Liver (tissue), 9 donors: ENCODE measurements around the gene DRD4. TPM values are rescaled to one million over a fixed set of nuclear protein-coding genes. Genes with fewer than 3 reads are reported as not detected.
"Not testable (repeated sequence)": the region's sequence is repeated elsewhere in the genome, so short reads cannot be mapped to it uniquely, and the experiment has no call there.

Source experiments
- DNase-seq: peaks from one replicate; pipeline ENCODE4 v3.0.0-alpha.2; 2017; ENCODE audit warnings: low spot score
- H3K27ac ChIP-seq, 2 donors: one replicate each; pipeline ENCODE4 v1.7.0; 2013; ENCODE audit warnings: inconsistent platforms in 2 of 2, low read length in 2 of 2, control low read depth in 1 of 2, low read depth in 1 of 2, mild to moderate bottlenecking in 1 of 2
- H3K27me3 ChIP-seq, 4 donors: one replicate each; pipeline versions ENCODE4 v1.6.1 to v1.7.0; 2013; ENCODE audit warnings: low read length in 3 of 4, inconsistent platforms in 1 of 4, mild to moderate bottlenecking in 1 of 4, moderate library complexity in 1 of 4; ENCODE audit not compliant: control insufficient read depth in 4 of 4, insufficient read depth in 4 of 4
- H3K36me3 ChIP-seq, 4 donors: one replicate each; pipeline versions ENCODE4 v1.6.1 to v1.7.0; 2013; ENCODE audit warnings: low read length in 3 of 4, mild to moderate bottlenecking in 3 of 4, low read depth in 1 of 4, moderate library complexity in 1 of 4; ENCODE audit not compliant: control insufficient read depth in 4 of 4, insufficient read depth in 3 of 4
- H3K4me1 ChIP-seq, 4 donors: one replicate each; pipeline versions ENCODE4 v1.6.1 to v1.7.0; 2013; ENCODE audit warnings: low read length in 3 of 4, mild to moderate bottlenecking in 3 of 4, moderate library complexity in 1 of 4; ENCODE audit not compliant: control insufficient read depth in 4 of 4, insufficient read depth in 4 of 4
- H3K4me3 ChIP-seq, 3 donors: one replicate each; pipeline versions ENCODE4 v1.6.1 to v1.7.0; 2013; ENCODE audit warnings: low read length in 3 of 3, control low read depth in 1 of 3, low read depth in 1 of 3, mild to moderate bottlenecking in 1 of 3
- H3K9ac ChIP-seq, 2 donors: one replicate each; pipeline ENCODE4 v1.7.0; 2013; ENCODE audit warnings: low read length in 2 of 2, mild to moderate bottlenecking in 2 of 2, moderate library complexity in 2 of 2, control low read depth in 1 of 2, low read depth in 1 of 2
- H3K9me3 ChIP-seq, 4 donors: one replicate each; pipeline versions ENCODE4 v1.6.1 to v1.7.0; 2013; ENCODE audit warnings: low read length in 3 of 4; ENCODE audit not compliant: control insufficient read depth in 4 of 4
- ATF3 ChIP-seq: IDR thresholded peaks from 2 replicates; pipeline ENCODE4 v1.6.1; 2016; ENCODE audit warnings: antibody characterized with exemption
- CTCF ChIP-seq: fragments of 150-350 bp; IDR thresholded peaks from 2 replicates; pipeline ENCODE4 v1.5.1; 2017; ENCODE audit warnings: improper control_type of control experiment, low read depth, low read length; ENCODE audit not compliant: missing input control
- FOXA1 ChIP-seq: IDR thresholded peaks from 2 replicates; pipeline ENCODE4 v1.6.1; 2016; ENCODE audit warnings: antibody characterized with exemption
- FOXA2 ChIP-seq: IDR thresholded peaks from 2 replicates; pipeline ENCODE4 v1.6.1; 2016; ENCODE audit warnings: antibody characterized with exemption
- HNF4A ChIP-seq, 2 donors: conservative IDR thresholded peaks; 2 replicates each; pipeline ENCODE4 v1.6.1; 2016; ENCODE audit warnings: antibody characterized with exemption in 2 of 2, mild to moderate bottlenecking in 2 of 2
- HNF4G ChIP-seq: IDR thresholded peaks from 2 replicates; pipeline ENCODE4 v1.6.1; 2016; ENCODE audit warnings: antibody characterized with exemption
- JUND ChIP-seq, 2 donors: IDR thresholded peaks; 2 replicates each; pipeline ENCODE4 v1.6.1; 2016; ENCODE audit warnings: antibody characterized with exemption in 2 of 2
- MAX ChIP-seq: IDR thresholded peaks from 2 replicates; pipeline ENCODE4 v1.6.1; 2016; ENCODE audit warnings: antibody characterized with exemption
- RAD21 ChIP-seq, 2 donors: IDR thresholded peaks; 2 replicates each; pipeline ENCODE4 v1.6.1; 2016; ENCODE audit warnings: antibody characterized with exemption in 2 of 2, mild to moderate bottlenecking in 2 of 2
- REST ChIP-seq: IDR thresholded peaks from 2 replicates; pipeline ENCODE4 v1.6.1; 2016; ENCODE audit warnings: antibody characterized with exemption, mild to moderate bottlenecking
- RXRA ChIP-seq, 2 donors: IDR thresholded peaks; 2 replicates each; pipeline ENCODE4 v1.6.1; 2017 to 2018; ENCODE audit warnings: antibody characterized with exemption in 2 of 2, mild to moderate bottlenecking in 1 of 2
- SP1 ChIP-seq: IDR thresholded peaks from 2 replicates; pipeline ENCODE4 v1.6.1; 2018; ENCODE audit warnings: antibody characterized with exemption, mild to moderate bottlenecking
- YY1 ChIP-seq: IDR thresholded peaks from 2 replicates; pipeline ENCODE4 v1.6.1; 2016; ENCODE audit warnings: antibody characterized with exemption, mild to moderate bottlenecking
- ZBTB33 ChIP-seq: IDR thresholded peaks from 2 replicates; pipeline ENCODE4 v1.6.1; 2016; ENCODE audit warnings: antibody characterized with exemption
- WGBS: extraction: QIAGEN DNeasy Blood & Tissue Kit; methylation state at CpG from one replicate; pipeline ENCODE4 v1.1.7; 2013; 5-methylcytosine and 5-hydroxymethylcytosine counted together
- polyA plus RNA-seq, 2 donors: library from polyadenylated mRNA; stranded (reverse) in 1 of 2; unstranded in 1 of 2; fragments of 200-250 nt in 1 of 2; fragments of >200 nt in 1 of 2; fragmentation: Nextera tagmentation in 1 of 2; extraction: Ambion mirVana in 1 of 2; gene quantifications; one replicate each; pipeline versions ENCODE4 v1.2.1 to v1.2.3, GENCODE V29; 2013 to 2015
- total RNA-seq, 2 donors: library from RNA; depleted of rRNA; stranded (reverse); fragments of >200 nt; gene quantifications; one replicate each; pipeline ENCODE4 v1.2.3, GENCODE V29; 2014
- donor health status: healthy.
- donor health status: healthy.
- donor health status: healthy.
- donor health status: healthy.
- donor health status: healthy.

The DRD4 gene
- total and polyA plus RNA-seq, 4 donors = not detected

GRCh38 chr11:654444-654843 is 17.4 kb downstream of the DRD4 start:
- H3K9ac ChIP-seq, H3K4me3 ChIP-seq, H3K27me3 ChIP-seq, H3K9me3 ChIP-seq, DNase-seq, H3K36me3 ChIP-seq: not testable (repeated sequence)
- 59% methylated on average over 12 of the region's 12 CpGs for WGBS
- peak overlapping the region; percentile 68 to 87 for H3K27ac ChIP-seq
- H3K4me1 ChIP-seq = peaks cover 13 to 56% (median 49%) of the 10 kb centered on the region in 4 donors
- TF ChIP-seq RXRA (IDR thresholded peaks at IDR 0.05) (peak; percentile 83 to 91), SP1 (peak; percentile 32), HNF4A (conservative IDR thresholded peaks at IDR 0.05) (peak; percentile 65 to 93)

- Histone ChIP-seq H3K4me1 (peaks cover 13 to 58% (median 50%) of the 10 kb centered on the region in 4 donors), H3K27ac (peak overlapping the region; percentile 68 to 87), H3K27me3 (no peaks in the 10 kb centered on the region), H3K9ac (no peak overlapping the region), H3K9me3 (no peaks in the 10 kb centered on the region), H3K4me3 (peak overlapping the region in 2 of 3 donors; percentile 11 to 28), H3K36me3 (peaks cover 0 to 5% (median 1%) of the 10 kb centered on the region in 4 donors)
- TF ChIP-seq HNF4A (conservative IDR thresholded peaks at IDR 0.05) (peak; percentile 51 to 75), MAX (peak; percentile 39), FOXA1 (peak; percentile 90), RXRA (IDR thresholded peaks at IDR 0.05) (peak; percentile 44 to 82), ATF3 (no peak), FOXA2 (peak; percentile 92), REST (peak; percentile 44), CTCF (no peak), YY1 (no peak), ZBTB33 (no peak), SP1 (peak; percentile 85), JUND (IDR thresholded peaks at IDR 0.05) (peak in 1 of 2 donors; percentile 45), RAD21 (IDR thresholded peaks at IDR 0.05) (no peak), HNF4G (no peak)
- 35% methylated on average over 30 of the region's 30 CpGs for WGBS
- no peak for DNase-seq
These were observed 18.1 kb downstream of the DRD4 start for GRCh38 chr11:655036-655726.
